ENCODE measurements around the gene CAPZA1. TPM values are rescaled to one million over a fixed set of nuclear protein-coding genes. Genes with fewer than 3 reads are reported as not detected.

Gene CAPZA1
- total RNA-seq, 1 donor from 2014 or later, result 263 TPM

GRCh38 chr1:112700290-112701226 is 80.9 kb downstream of the CAPZA1 start:
- peak; percentile 96 for DNase-seq (ENCODE audit: low read depth, low spot score)

- no peak for DNase-seq (ENCODE audit: low read depth, low spot score)
These were observed 81.8 kb downstream of the CAPZA1 start for GRCh38 chr1:112701227-112702066.

- DNase-seq (ENCODE audit: low read depth, low spot score), result no peak
These were observed 82.4 kb downstream of the CAPZA1 start for GRCh38 chr1:112702067-112702395.

- no peak for DNase-seq (ENCODE audit: low read depth, low spot score)
These were observed 83.0 kb downstream of the CAPZA1 start for GRCh38 chr1:112702420-112703261.

- no peak for DNase-seq (ENCODE audit: low read depth, low spot score)
These were observed 84.1 kb downstream of the CAPZA1 start for GRCh38 chr1:112703706-112704105.

GRCh38 chr1:112704391-112704933 is 84.8 kb downstream of the CAPZA1 start:
- DNase-seq (ENCODE audit: low read depth, low spot score), result no peak

- DNase-seq (ENCODE audit: low read depth, low spot score), result peak; percentile 89
These were observed 85.4 kb downstream of the CAPZA1 start for GRCh38 chr1:112704934-112705627.

- no peak for DNase-seq (ENCODE audit: low read depth, low spot score)
These were observed 87.0 kb downstream of the CAPZA1 start, which contains the start of gene RHOC for GRCh38 chr1:112706505-112707220. Gene RHOC (minus strand): TSS chr1:112707127. CDS start chr1:112703799, 3,328 bp downstream.

- DNase-seq (ENCODE audit: low read depth, low spot score), result peak; percentile 64
These were observed 87.8 kb downstream of the CAPZA1 start for GRCh38 chr1:112707221-112708001.

- no peak for DNase-seq (ENCODE audit: low read depth, low spot score)
These were observed 88.4 kb downstream of the CAPZA1 start for GRCh38 chr1:112708002-112708448.

GRCh38 chr1:112708489-112708888 is 88.9 kb downstream of the CAPZA1 start:
- no peak for DNase-seq (ENCODE audit: low read depth, low spot score)

- DNase-seq (ENCODE audit: low read depth, low spot score), result no peak
These were observed 90.5 kb downstream of the CAPZA1 start for GRCh38 chr1:112710159-112710558.

- DNase-seq (ENCODE audit: low read depth, low spot score), result no peak
These were observed 91.0 kb downstream of the CAPZA1 start for GRCh38 chr1:112710586-112710985.

GRCh38 chr1:112711041-112711440 is 91.4 kb downstream of the CAPZA1 start:
- DNase-seq (ENCODE audit: low read depth, low spot score), result no peak

GRCh38 chr1:112711670-112712069 is 92.0 kb downstream of the CAPZA1 start:
- no peak for DNase-seq (ENCODE audit: low read depth, low spot score)

- no peak for DNase-seq (ENCODE audit: low read depth, low spot score)
These were observed 92.6 kb downstream of the CAPZA1 start for GRCh38 chr1:112712191-112712590.

GRCh38 chr1:112712701-112713128 is 93.1 kb downstream of the CAPZA1 start:
- DNase-seq (ENCODE audit: low read depth, low spot score), result no peak

GRCh38 chr1:112713466-112714312 is 94.1 kb downstream of the CAPZA1 start:
- DNase-seq (ENCODE audit: low read depth, low spot score), result no peak

Data from pulmonary artery endothelial cell (primary cell).